Measurements from ENCODE around the gene RAMP2.

The RAMP2 gene

DNA sequence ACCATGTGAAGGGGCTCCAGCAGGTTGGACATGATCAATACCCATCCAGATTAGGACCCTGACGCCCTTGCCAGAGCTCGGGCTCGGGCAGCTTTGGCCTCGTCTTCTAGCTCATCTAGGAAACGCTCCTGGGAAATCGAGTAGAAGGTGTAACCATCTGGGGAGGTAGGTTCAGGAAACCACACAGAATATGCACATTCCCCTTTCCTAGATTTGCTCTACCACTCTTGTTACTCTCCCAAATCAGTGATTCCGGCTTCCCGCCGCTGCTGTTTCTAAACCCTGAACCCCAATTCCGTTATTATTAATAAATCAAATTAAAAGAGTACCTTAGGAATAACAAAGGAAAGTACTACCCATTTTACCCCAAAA, 37.0 kb downstream of the RAMP2 start:
- no peak for DNase-seq (ENCODE audit: low read depth, low spot score)
- TF ChIP-seq, protein P1, sequence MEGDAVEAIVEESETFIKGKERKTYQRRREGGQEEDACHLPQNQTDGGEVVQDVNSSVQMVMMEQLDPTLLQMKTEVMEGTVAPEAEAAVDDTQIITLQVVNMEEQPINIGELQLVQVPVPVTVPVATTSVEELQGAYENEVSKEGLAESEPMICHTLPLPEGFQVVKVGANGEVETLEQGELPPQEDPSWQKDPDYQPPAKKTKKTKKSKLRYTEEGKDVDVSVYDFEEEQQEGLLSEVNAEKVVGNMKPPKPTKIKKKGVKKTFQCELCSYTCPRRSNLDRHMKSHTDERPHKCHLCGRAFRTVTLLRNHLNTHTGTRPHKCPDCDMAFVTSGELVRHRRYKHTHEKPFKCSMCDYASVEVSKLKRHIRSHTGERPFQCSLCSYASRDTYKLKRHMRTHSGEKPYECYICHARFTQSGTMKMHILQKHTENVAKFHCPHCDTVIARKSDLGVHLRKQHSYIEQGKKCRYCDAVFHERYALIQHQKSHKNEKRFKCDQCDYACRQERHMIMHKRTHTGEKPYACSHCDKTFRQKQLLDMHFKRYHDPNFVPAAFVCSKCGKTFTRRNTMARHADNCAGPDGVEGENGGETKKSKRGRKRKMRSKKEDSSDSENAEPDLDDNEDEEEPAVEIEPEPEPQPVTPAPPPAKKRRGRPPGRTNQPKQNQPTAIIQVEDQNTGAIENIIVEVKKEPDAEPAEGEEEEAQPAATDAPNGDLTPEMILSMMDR (IDR thresholded peaks at IDR 0.05; ENCODE audit: low read depth, low read length) = no peak
- in situ Hi-C loops (cut with HindIII; ENCODE audit: low sequenced_read_pairs) = no loop called here
- peak overlapping the region; percentile 84 for H3K4me3 ChIP-seq (ENCODE audit: low read depth, low read length)

DNA sequence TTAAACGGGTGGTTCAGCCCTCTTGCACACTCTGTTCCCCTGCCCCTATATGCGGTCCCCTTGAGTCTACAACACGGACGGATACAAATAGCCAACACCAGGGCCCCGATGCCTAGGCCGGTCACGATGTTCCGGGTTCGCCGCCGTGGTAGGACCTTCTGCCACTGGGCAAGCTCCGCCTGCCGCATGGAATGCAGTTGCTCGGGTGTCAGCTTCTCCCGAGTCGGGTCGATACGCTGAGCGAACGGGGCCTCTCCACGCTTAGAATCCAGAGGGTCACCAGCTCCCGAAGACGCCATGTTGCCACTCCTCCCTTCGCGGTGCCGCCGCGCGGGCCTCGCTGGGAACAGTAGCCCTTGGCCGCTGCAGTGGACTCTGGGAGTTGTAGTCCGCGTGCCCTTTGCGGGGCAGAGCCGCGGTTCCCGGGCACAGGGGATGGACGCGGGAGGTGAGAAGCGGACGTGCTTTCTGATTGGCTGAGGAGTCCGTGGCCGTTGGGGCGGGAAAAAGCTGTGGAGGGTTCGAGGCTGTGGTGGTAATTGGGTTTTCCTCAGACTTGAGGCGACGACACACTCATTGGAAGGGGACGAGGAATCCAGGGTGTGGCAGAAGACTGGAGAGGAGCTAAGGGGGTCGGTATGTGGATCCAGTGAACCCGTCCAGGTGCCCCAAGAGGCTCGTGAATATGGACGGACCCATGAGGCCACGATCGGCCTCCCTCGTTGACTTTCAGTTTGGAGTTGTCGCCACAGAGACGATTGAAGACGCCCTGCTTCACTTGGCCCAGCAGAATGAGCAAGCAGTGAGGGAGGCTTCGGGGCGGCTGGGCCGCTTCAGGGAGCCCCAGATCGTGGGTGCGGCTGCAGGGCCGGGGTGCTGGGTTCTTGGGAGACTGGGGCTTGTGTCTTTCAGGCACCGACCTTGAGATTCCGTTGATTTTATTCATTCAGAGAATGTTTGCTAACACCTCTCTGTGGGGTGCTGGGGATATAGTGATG, 37.7 kb downstream of the RAMP2 start, which contains the start of the genes CNTD1 and COA3:
Gene CNTD1 (plus strand): TSS at position 479 of the 998 bp plus-strand sequence. CDS start 207 bp downstream, at position 686.
Gene COA3 (minus strand): TSS at position 322 of the 998 bp plus-strand sequence. CDS start 23 bp downstream, at position 299.
- TF ChIP-seq, protein P1 (IDR thresholded peaks at IDR 0.05; ENCODE audit: low read depth, low read length) = no peak
- in situ Hi-C loops (cut with HindIII; ENCODE audit: low sequenced_read_pairs) = no loop called here
- DNase-seq (ENCODE audit: low read depth, low spot score) = peak; percentile 81
- H3K4me3 ChIP-seq (ENCODE audit: low read depth, low read length) = peak within 1 kb of the TSS; percentile 84

DNA sequence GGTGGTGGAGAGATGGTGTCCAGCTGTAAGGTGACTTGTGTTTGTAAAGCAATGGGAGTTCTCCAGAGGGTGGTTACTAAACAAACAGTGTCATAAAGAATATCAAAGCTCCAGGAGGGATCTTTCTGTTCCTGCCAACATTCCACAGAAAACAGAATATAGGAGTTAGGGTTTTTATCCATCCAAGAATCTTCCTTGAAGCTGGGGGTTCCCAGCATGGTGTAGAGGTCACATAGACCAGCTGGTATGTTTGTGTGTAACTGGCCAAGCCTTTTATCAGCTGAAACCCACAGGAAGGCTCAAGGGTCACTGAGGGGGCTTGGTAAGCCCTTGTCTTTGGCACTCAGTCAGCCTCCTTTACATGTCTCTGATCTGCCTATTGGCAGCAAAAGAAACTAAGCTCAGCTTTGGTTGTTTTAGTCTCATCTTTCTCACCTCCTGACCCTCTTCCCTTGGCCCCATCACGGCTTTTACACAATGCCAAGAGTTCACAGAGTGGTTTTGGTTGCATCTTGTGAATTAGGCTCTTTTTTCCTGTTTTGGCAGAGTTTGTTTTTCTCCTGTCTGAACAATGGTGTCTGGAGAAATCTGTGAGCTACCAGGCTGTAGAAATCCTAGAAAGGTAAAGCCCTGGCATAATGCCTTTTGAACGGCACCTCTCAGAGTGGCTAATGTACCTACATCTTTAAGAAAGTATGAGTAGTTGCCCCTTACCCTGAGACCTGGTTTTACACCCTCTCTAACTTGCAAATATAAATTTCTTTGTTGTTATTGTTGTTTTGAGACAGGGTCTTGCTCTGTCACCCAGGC, 42.3 kb downstream of the RAMP2 start:
- in situ Hi-C loops (cut with HindIII; ENCODE audit: low sequenced_read_pairs) = no loop called here

DNA sequence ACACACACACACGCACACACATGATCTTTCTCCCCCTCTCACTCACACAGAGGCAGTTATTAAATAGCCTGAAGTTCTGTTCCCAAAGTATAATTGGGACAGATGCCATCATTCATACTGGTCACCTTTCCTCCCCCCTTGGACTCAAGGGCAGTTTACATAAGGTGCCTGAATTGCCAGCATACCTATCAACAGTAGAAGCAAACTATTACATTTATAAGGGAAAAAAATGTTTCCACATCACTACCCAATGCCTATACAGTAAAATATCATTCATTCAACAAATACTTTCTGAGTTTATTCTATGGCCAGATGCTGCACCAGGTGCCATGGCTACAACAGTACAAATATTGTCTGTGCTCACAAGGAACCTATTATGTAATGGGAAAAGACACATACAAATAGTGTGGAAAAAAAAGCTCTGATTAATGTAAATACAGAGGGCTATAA, 43.9 kb downstream of the RAMP2 start:
- DNase-seq (ENCODE audit: low read depth, low spot score) = no peak
- H3K4me3 ChIP-seq (ENCODE audit: low read depth, low read length) = no peak overlapping the region
- in situ Hi-C loops (cut with HindIII; ENCODE audit: low sequenced_read_pairs) = no loop called here
- TF ChIP-seq, protein P1 (IDR thresholded peaks at IDR 0.05; ENCODE audit: low read depth, low read length) = no peak

More for the DNA sequence above, 42.3 kb downstream of the RAMP2 start:
- TF ChIP-seq, protein P1 (IDR thresholded peaks at IDR 0.05; ENCODE audit: low read depth, low read length) = no peak
- no peak overlapping the region for H3K4me3 ChIP-seq (ENCODE audit: low read depth, low read length)
- DNase-seq (ENCODE audit: low read depth, low spot score) = peak; percentile 89

DNA sequence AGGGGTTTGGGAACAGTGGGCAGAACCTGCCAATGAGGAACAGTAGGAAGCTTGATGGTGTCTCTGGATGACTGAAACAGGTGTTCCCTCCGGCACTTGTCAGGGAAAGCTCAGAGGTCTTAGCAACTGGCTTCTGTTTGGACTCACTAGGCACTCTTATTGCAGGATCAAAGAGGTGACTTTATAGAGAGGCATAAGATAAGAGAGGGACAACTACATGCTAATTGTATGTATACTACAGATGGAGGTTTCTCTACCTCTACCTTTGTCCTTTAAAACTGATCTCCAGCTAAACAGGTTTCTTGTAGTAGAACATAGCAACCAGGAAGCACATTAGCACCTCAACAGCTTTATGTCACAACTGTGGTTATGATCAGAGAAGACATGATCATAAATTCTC, 45.2 kb downstream of the RAMP2 start:
- no peak for DNase-seq (ENCODE audit: low read depth, low spot score)
- in situ Hi-C loops (cut with HindIII; ENCODE audit: low sequenced_read_pairs) = no loop called here
- H3K4me3 ChIP-seq (ENCODE audit: low read depth, low read length) = no peak overlapping the region
- TF ChIP-seq, protein P1 (IDR thresholded peaks at IDR 0.05; ENCODE audit: low read depth, low read length) = no peak

DNA sequence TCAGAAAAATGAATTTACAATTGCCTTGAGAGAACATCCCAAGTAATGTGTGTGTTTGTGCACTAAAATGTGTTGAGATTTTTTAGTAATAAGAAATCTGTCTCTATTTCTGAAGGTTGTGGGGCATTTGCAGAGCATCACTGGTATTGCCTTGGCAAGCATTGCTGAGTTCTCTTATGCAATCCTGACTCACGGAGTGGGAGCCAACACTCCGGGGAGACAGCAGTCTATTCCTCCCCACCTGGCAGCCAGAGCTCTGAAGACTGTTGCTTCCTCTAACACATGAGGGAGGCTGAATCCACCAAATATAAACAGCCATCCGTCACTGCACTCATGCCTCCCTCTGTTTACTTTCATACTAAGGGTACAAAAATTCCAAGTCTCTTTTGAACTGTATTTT, 48.2 kb downstream of the RAMP2 start:
- TF ChIP-seq, protein P1 (IDR thresholded peaks at IDR 0.05; ENCODE audit: low read depth, low read length) = no peak
- peak; percentile 66 for DNase-seq (ENCODE audit: low read depth, low spot score)
- in situ Hi-C loops (cut with HindIII; ENCODE audit: low sequenced_read_pairs) = no loop called here
- H3K4me3 ChIP-seq (ENCODE audit: low read depth, low read length) = no peak overlapping the region
